Measurements from ENCODE around the gene DCAF12. TPM values are rescaled to one million over a fixed set of nuclear protein-coding genes. Genes with fewer than 3 reads are reported as not detected.

DCAF12 gene
- polyA plus RNA-seq, 1 donor from 2014 or later, result 37.7 TPM

- no peaks in the 10 kb centered on the region for H3K9me2 ChIP-seq (ENCODE audit: insufficient read depth, low read length)
- H3K79me2 ChIP-seq (replicated peaks; ENCODE audit: insufficient read depth, low read length), result peaks cover 37% of the 10 kb centered on the region
- H3K4me2 ChIP-seq (ENCODE audit: low read length), result peak overlapping the region; percentile 34
- TF ChIP-seq TAF1 (IDR thresholded peaks at IDR 0.05; ENCODE audit: low read depth) (no peak), CTCF (IDR thresholded peaks at IDR 0.05; ENCODE audit: poor library complexity, severe bottlenecking) (no peak), REST (IDR thresholded peaks at IDR 0.05; ENCODE audit: borderline replicate concordance) (no peak), MXI1 (conservative IDR thresholded peaks at IDR 0.05; ENCODE audit: poor library complexity, severe bottlenecking) (no peak), POLR2AphosphoS5 (IDR thresholded peaks at IDR 0.05) (no peak), EP300 (conservative IDR thresholded peaks at IDR 0.05; ENCODE audit: poor library complexity, severe bottlenecking) (no peak), EZH2 (IDR thresholded peaks at IDR 0.05; ENCODE audit: borderline replicate concordance, insufficient read depth, low read length, poor library complexity, severe bottlenecking) (no peak), SMC3 (conservative IDR thresholded peaks at IDR 0.05; ENCODE audit: poor library complexity) (no peak), RAD21 (conservative IDR thresholded peaks at IDR 0.05) (no peak)
- peak overlapping the region; percentile 95 for H3K27ac ChIP-seq (ENCODE audit: low read length)
- peak overlapping the region; percentile 85 for H3K4me3 ChIP-seq (ENCODE audit: low read length)
- no peaks in the 10 kb centered on the region for H3K9me3 ChIP-seq (ENCODE audit: low read length)
- H3K27me3 ChIP-seq (ENCODE audit: insufficient read depth, low read depth, low read length), result no peaks in the 10 kb centered on the region
- no peaks in the 10 kb centered on the region for H3F3A ChIP-seq (ENCODE audit: insufficient read depth, low read length, poor library complexity, severe bottlenecking)
- peak overlapping the region; percentile 96 for H3K9ac ChIP-seq (ENCODE audit: low read length)
- H3K36me3 ChIP-seq (ENCODE audit: insufficient read depth, low read length), result no peaks in the 10 kb centered on the region
- peak overlapping the region; percentile 77 for H2AFZ ChIP-seq (ENCODE audit: low read depth, low read length)
- no peaks in the 10 kb centered on the region for H4K20me1 ChIP-seq (ENCODE audit: insufficient read depth)
Measured at GRCh38 chr9:34049630-34050384, 76.7 kb downstream of the DCAF12 start.

GRCh38 chr9:34048727-34049629, 77.5 kb downstream of the DCAF12 start, which contains the start of gene UBAP2:
Gene UBAP2, minus strand, starts transcription at chr9:34048887. Its CDS starts 31,739 bp downstream, at chr9:34017148.
- H3F3A ChIP-seq (ENCODE audit: insufficient read depth, low read length, poor library complexity, severe bottlenecking), result no peaks in the 10 kb centered on the region
- peak within 1 kb of the TSS; percentile 96 for H3K9ac ChIP-seq (ENCODE audit: low read length)
- H3K9me3 ChIP-seq (ENCODE audit: low read length), result no peaks in the 10 kb centered on the region
- peak within 1 kb of the TSS; percentile 95 for H3K27ac ChIP-seq (ENCODE audit: low read length)
- no peaks in the 10 kb centered on the region for H3K9me2 ChIP-seq (ENCODE audit: insufficient read depth, low read length)
- H3K4me3 ChIP-seq (ENCODE audit: low read length), result peak within 1 kb of the TSS; percentile 85
- TF ChIP-seq SMC3 (conservative IDR thresholded peaks at IDR 0.05; ENCODE audit: poor library complexity) (no peak), EP300 (conservative IDR thresholded peaks at IDR 0.05; ENCODE audit: poor library complexity, severe bottlenecking) (peak; percentile 88), CTCF (IDR thresholded peaks at IDR 0.05; ENCODE audit: poor library complexity, severe bottlenecking) (peak; percentile 47), POLR2AphosphoS5 (IDR thresholded peaks at IDR 0.05) (peak; percentile 91), MXI1 (conservative IDR thresholded peaks at IDR 0.05; ENCODE audit: poor library complexity, severe bottlenecking) (peak; percentile 97), RAD21 (conservative IDR thresholded peaks at IDR 0.05) (no peak), EZH2 (IDR thresholded peaks at IDR 0.05; ENCODE audit: borderline replicate concordance, insufficient read depth, low read length, poor library complexity, severe bottlenecking) (no peak), REST (IDR thresholded peaks at IDR 0.05; ENCODE audit: borderline replicate concordance) (peak; percentile 95), TAF1 (IDR thresholded peaks at IDR 0.05; ENCODE audit: low read depth) (peak; percentile 98)
- peaks cover 43% of the 10 kb centered on the region for H3K79me2 ChIP-seq (replicated peaks; ENCODE audit: insufficient read depth, low read length)
- no peaks in the 10 kb centered on the region for H4K20me1 ChIP-seq (ENCODE audit: insufficient read depth)
- peak within 1 kb of the TSS; percentile 77 for H2AFZ ChIP-seq (ENCODE audit: low read depth, low read length)
- H3K36me3 ChIP-seq (ENCODE audit: insufficient read depth, low read length), result no peaks in the 10 kb centered on the region
- peak within 1 kb of the TSS; percentile 87 for H3K4me2 ChIP-seq (ENCODE audit: low read length)
- no peaks in the 10 kb centered on the region for H3K27me3 ChIP-seq (ENCODE audit: insufficient read depth, low read depth, low read length)

All from neural cell (in vitro differentiated cells).